H1 (cell line): ENCODE results near the gene MAST1. TPM values are rescaled to one million over a fixed set of nuclear protein-coding genes. Genes with fewer than 3 reads are reported as not detected.

Experiments used
- CTCF ChIA-PET: fragments of 300-600 bp; sonication (Branson Sonifier 250); formaldehyde crosslinking; loops from one replicate; lab custom pipeline; 2021; ENCODE audit not compliant: partially characterized antibody; lab: Charles Lee
- POLR2A ChIA-PET: fragments of 300-600 bp; sonication (Branson Sonifier 250); formaldehyde crosslinking; loops from one replicate; lab custom pipeline; 2021; ENCODE audit warnings: inconsistent platforms; ENCODE audit not compliant: partially characterized antibody; lab: Charles Lee
- DNase-seq, 2 experiments: peaks; one replicate each; pipeline versions ENCODE4 v3.0.0 to v3.0.0-alpha.2; 2010 to 2022; ENCODE audit warnings: low spot score in 2 of 2, low read depth in 1 of 2, mixed read lengths in 1 of 2
- FAIRE-seq: peaks from 2 replicates; lab custom pipeline; 2011; peaks lifted over from hg19 to GRCh38; lab: Jason Lieb, UNC
- H2AFZ ChIP-seq: 2 replicates; pipeline ENCODE4 v1.8.1; 2012; ENCODE audit warnings: low read length, inconsistent platforms
- H2AK5ac ChIP-seq: 2 replicates; pipeline ENCODE4 v1.6.1; 2013; ENCODE audit warnings: low read depth, low read length
- H2BK120ac ChIP-seq: replicated peaks from 2 replicates; pipeline ENCODE3; 2013; ENCODE audit warnings: low read depth, low read length, inconsistent platforms
- H2BK12ac ChIP-seq: 2 replicates; pipeline ENCODE4 v1.6.1; 2013; ENCODE audit warnings: low read depth, low read length
- H2BK15ac ChIP-seq: 2 replicates; pipeline ENCODE4 v1.6.1; 2013; ENCODE audit warnings: low read length
- H2BK20ac ChIP-seq: 2 replicates; pipeline ENCODE4 v1.6.1; 2013; ENCODE audit warnings: low read length
- H2BK5ac ChIP-seq: 2 replicates; pipeline ENCODE4 v1.6.1; 2013; ENCODE audit warnings: low read depth, low read length
- H3K14ac ChIP-seq: 2 replicates; pipeline ENCODE4 v1.6.1; 2013; ENCODE audit warnings: inconsistent platforms; ENCODE audit not compliant: insufficient read length
- H3K18ac ChIP-seq: 2 replicates; pipeline ENCODE4 v1.6.1; 2013; ENCODE audit warnings: low read length; ENCODE audit errors: extremely low read depth
- H3K23ac ChIP-seq: 2 replicates; pipeline ENCODE4 v1.6.1; 2013; ENCODE audit warnings: inconsistent platforms; ENCODE audit not compliant: insufficient read length
- H3K23me2 ChIP-seq: 2 replicates; pipeline ENCODE4 v1.6.1; 2013; ENCODE audit warnings: low read depth, low read length
- H3K27ac ChIP-seq: 2 replicates; pipeline ENCODE4 v1.6.1; 2011; ENCODE audit warnings: low read depth, low read length, inconsistent platforms
- H3K27me3 ChIP-seq, 4 experiments: replicated peaks in 1 of 4; 1 replicate in 1 of 4; 2 replicates in 3 of 4; pipeline versions ENCODE4 v1.6.1 to v1.8.1; 2011 to 2013; ENCODE audit warnings: low read length in 3 of 4, mild to moderate bottlenecking in 3 of 4, inconsistent platforms in 2 of 4, mixed read lengths in 2 of 4, moderate library complexity in 1 of 4; ENCODE audit not compliant: control insufficient read depth in 3 of 4, insufficient read depth in 3 of 4; ENCODE audit errors: extremely low read depth in 1 of 4
- H3K36me3 ChIP-seq, 4 experiments: 2 replicates each; pipeline versions ENCODE4 v1.6.1 to v1.8.1; 2011 to 2013; ENCODE audit warnings: mild to moderate bottlenecking in 4 of 4, low read length in 3 of 4, moderate library complexity in 2 of 4, control low read depth in 1 of 4, inconsistent platforms in 1 of 4; ENCODE audit not compliant: insufficient read depth in 4 of 4, control insufficient read depth in 2 of 4
- H3K4ac ChIP-seq: replicated peaks from 2 replicates; pipeline ENCODE3; 2013; ENCODE audit warnings: low read length, low read depth, mixed read lengths, inconsistent platforms; ENCODE audit not compliant: insufficient read length
- H3K4me1 ChIP-seq, 4 experiments: replicated peaks in 1 of 4; 1 replicate in 1 of 4; 2 replicates in 3 of 4; pipeline versions ENCODE4 v1.6.1 to v1.8.1; 2011 to 2013; ENCODE audit warnings: low read length in 3 of 4, inconsistent platforms in 2 of 4, mixed read lengths in 1 of 4; ENCODE audit not compliant: insufficient read depth in 4 of 4, control insufficient read depth in 3 of 4
- H3K4me2 ChIP-seq, 2 experiments: 2 replicates each; pipeline versions ENCODE4 v1.6.1 to v1.8.1; 2011 to 2013; ENCODE audit warnings: low read depth in 2 of 2, low read length in 2 of 2, control low read depth in 1 of 2, inconsistent platforms in 1 of 2, mild to moderate bottlenecking in 1 of 2; ENCODE audit not compliant: insufficient read depth in 1 of 2
- H3K4me3 ChIP-seq, 4 experiments: fragments of 200-600, 300-600 bp in 1 of 4; sonication (generic), shearing (Covaris generic), sonication (Bioruptor Twin) in 1 of 4; 2 replicates each; pipeline versions ENCODE4 v1.5.1 to v1.8.1; 2011 to 2016; ENCODE audit warnings: low read length in 4 of 4, low read depth in 3 of 4, control low read depth in 2 of 4, inconsistent platforms in 2 of 4, mild to moderate bottlenecking in 2 of 4, mixed read lengths in 1 of 4, moderate library complexity in 1 of 4; ENCODE audit not compliant: insufficient read depth in 2 of 4; ENCODE audit errors: extremely low read depth in 1 of 4
- H3K56ac ChIP-seq: replicated peaks from 2 replicates; pipeline ENCODE3; 2013; ENCODE audit warnings: low read depth, mild to moderate bottlenecking, mixed read lengths, low read length, inconsistent platforms; ENCODE audit not compliant: insufficient read length
- H3K79me1 ChIP-seq: 2 replicates; pipeline ENCODE4 v1.6.1; 2013; ENCODE audit warnings: low read depth, low read length, control low read depth
- H3K79me2 ChIP-seq, 2 experiments: 2 replicates each; pipeline versions ENCODE4 v1.6.1 to v1.8.1; 2012 to 2013; ENCODE audit warnings: low read length in 2 of 2, mild to moderate bottlenecking in 2 of 2, inconsistent platforms in 1 of 2; ENCODE audit not compliant: insufficient read depth in 2 of 2, control insufficient read depth in 1 of 2
- H3K9ac ChIP-seq, 4 experiments: replicated peaks in 1 of 4; 1 replicate in 1 of 4; 2 replicates in 3 of 4; pipeline versions ENCODE4 v1.6.1 to v1.8.1; 2011 to 2013; ENCODE audit warnings: low read depth in 3 of 4, low read length in 3 of 4, control low read depth in 2 of 4, mild to moderate bottlenecking in 2 of 4, moderate library complexity in 2 of 4, inconsistent platforms in 1 of 4; ENCODE audit errors: extremely low read depth in 1 of 4
- H3K9me3 ChIP-seq, 2 experiments: 2 replicates each; pipeline versions ENCODE4 v1.6.1 to v1.8.1; 2012 to 2013; ENCODE audit warnings: mild to moderate bottlenecking in 2 of 2, moderate library complexity in 2 of 2, control low read depth in 1 of 2, inconsistent platforms in 1 of 2, low read depth in 1 of 2, low read length in 1 of 2, mixed read lengths in 1 of 2; ENCODE audit not compliant: insufficient read depth in 2 of 2
- H4K20me1 ChIP-seq, 2 experiments: replicated peaks in 1 of 2; 2 replicates each; pipeline versions ENCODE3 to v1.8.1; 2011 to 2013; ENCODE audit warnings: inconsistent platforms in 2 of 2, low read length in 2 of 2, mild to moderate bottlenecking in 1 of 2; ENCODE audit not compliant: insufficient read depth in 2 of 2, control insufficient read depth in 1 of 2
- H4K5ac ChIP-seq: 2 replicates; pipeline ENCODE4 v1.6.1; 2013; ENCODE audit warnings: low read length, low read depth, mixed read lengths, inconsistent platforms; ENCODE audit not compliant: insufficient read length
- H4K8ac ChIP-seq: 2 replicates; pipeline ENCODE4 v1.8.0; 2013; ENCODE audit warnings: mild to moderate bottlenecking, moderate library complexity, low read length, inconsistent platforms; ENCODE audit not compliant: insufficient read depth; ENCODE audit errors: extremely low read depth
- H4K91ac ChIP-seq: replicated peaks from 2 replicates; pipeline ENCODE3; 2013; ENCODE audit warnings: low read length, mixed read lengths, inconsistent platforms; ENCODE audit not compliant: insufficient read length
- ASH2L ChIP-seq: fragments of 200-600, 300-600 bp; sonication (generic); IDR thresholded peaks from one replicate; pipeline ENCODE4 v1.7.1; 2017; ENCODE audit warnings: low read length
- BCL11A ChIP-seq, 2 experiments: IDR thresholded peaks; one replicate each; pipeline ENCODE4 v1.6.1; 2011; ENCODE audit warnings: low read depth in 2 of 2, low read length in 2 of 2, mild to moderate bottlenecking in 2 of 2
- CREB1 ChIP-seq: IDR thresholded peaks from 2 replicates; pipeline ENCODE4 v1.6.1; 2012; ENCODE audit warnings: inconsistent platforms
- HDAC6 ChIP-seq: IDR thresholded peaks from one replicate; pipeline ENCODE4 v1.7.1; 2012; ENCODE audit warnings: low read depth, mild to moderate bottlenecking, inconsistent platforms, low read length, moderate library complexity
- KDM4A ChIP-seq: IDR thresholded peaks from one replicate; pipeline ENCODE4 v1.7.1; 2012; ENCODE audit warnings: low read depth, mild to moderate bottlenecking, moderate library complexity, low read length, inconsistent platforms; ENCODE audit not compliant: severe bottlenecking
- PHF8 ChIP-seq: fragments of 200-600 bp; sonication (generic); conservative IDR thresholded peaks from 2 replicates; pipeline ENCODE4 v1.7.1; 2012; ENCODE audit warnings: low read depth, mild to moderate bottlenecking, inconsistent platforms, low read length, moderate library complexity
- WGBS, 2 experiments: shearing (Covaris generic) in 1 of 2; methylation state at CpG; one replicate each; pipeline versions ENCODE4 v1.1.6 to v1.1.7; 2013 to 2015; ENCODE audit warnings: low lambda C conversion rate in 2 of 2, mixed read lengths in 2 of 2, inconsistent platforms in 1 of 2, low coverage in 1 of 2, missing lambda C conversion rate in 1 of 2; ENCODE audit not compliant: insufficient replicate concordance in 2 of 2, insufficient coverage in 1 of 2, insufficient read length in 1 of 2; ENCODE audit errors: extremely low coverage in 1 of 2, missing lambda C conversion rate in 1 of 2; 5-methylcytosine and 5-hydroxymethylcytosine counted together
- long read RNA-seq, 2 experiments: library from RNA in 1 of 2; library from capped mRNA in 1 of 2; stranded (forward); transcript quantifications; one replicate each; pipeline ENCODE4 v2.0.0, GENCODE V29; 2021; ENCODE audit warnings: inconsistent platforms in 1 of 2
- polyA minus RNA-seq, 3 experiments: library from RNA; depleted of rRNA, polyadenylated mRNA; stranded (reverse); fragments of >200 nt; gene quantifications; 1 replicate in 2 of 3; 2 replicates in 1 of 3; pipeline ENCODE4 v1.2.3, GENCODE V29; 2011
- polyA plus RNA-seq, 7 experiments: library from polyadenylated mRNA; depleted of rRNA in 3 of 7; stranded (reverse) in 5 of 7; unstranded in 2 of 7; fragments of >200 nt in 5 of 7; fragments of 200-250 nt in 2 of 7; gene quantifications; 1 replicate in 5 of 7; 2 replicates in 1 of 7; 4 replicates in 1 of 7; pipeline versions ENCODE4 v1.2.1 to v1.2.3, GENCODE V29; 2011 to 2013; ENCODE audit warnings: missing spikeins in 2 of 7, mixed read lengths in 2 of 7
- total RNA-seq: library from RNA; stranded (reverse); fragmentation: NEBNext Ultra II Directional; extraction: Animal tissue kit (Norgen Biotek cat#: 25700); gene quantifications from 2 replicates; pipeline ENCODE4 v1.2.1, GENCODE V29; 2021

The MAST1 gene
- total RNA-seq (25.2 and 28.3 TPM in 2 replicates), polyA plus RNA-seq (2011; rRNA removed) (15.6 and 27.5 TPM in 2 replicates), polyA minus RNA-seq (2011; rRNA and poly(A)+ RNA removed) (13.8 and 28.0 TPM in 2 replicates)
- 17.6 TPM for polyA plus RNA-seq (2011; cell fraction: cytosol; rRNA removed)
- polyA plus RNA-seq (2011; cell fraction: nucleus; rRNA removed), result 85.6 TPM
- 21.7 to 26.3 TPM (median 23.3 TPM) in 4 replicates for polyA plus RNA-seq (2012, experiment 1 of 2)
- 14.4 TPM for polyA plus RNA-seq (2012, experiment 2 of 2)
- polyA plus RNA-seq (2013, experiment 1 of 2), result 12.8 TPM
- 11.6 TPM for polyA plus RNA-seq (2013, experiment 2 of 2)
- polyA minus RNA-seq (2011; cell fraction: cytosol; rRNA and poly(A)+ RNA removed), result 22.4 TPM
- polyA minus RNA-seq (2011; cell fraction: nucleus; rRNA and poly(A)+ RNA removed), result 23.5 TPM
- long read RNA-seq, experiment 1, partial matches to known transcripts, result 9 of 13 reads
- long read RNA-seq, experiment 1, other reads (novel, unspliced or antisense), result 4 of 13 reads
- long read RNA-seq, experiment 2, partial matches to known transcripts, result 0 of 1 reads
- long read RNA-seq, experiment 2, other reads (novel, unspliced or antisense), result 1 of 1 reads

DNA sequence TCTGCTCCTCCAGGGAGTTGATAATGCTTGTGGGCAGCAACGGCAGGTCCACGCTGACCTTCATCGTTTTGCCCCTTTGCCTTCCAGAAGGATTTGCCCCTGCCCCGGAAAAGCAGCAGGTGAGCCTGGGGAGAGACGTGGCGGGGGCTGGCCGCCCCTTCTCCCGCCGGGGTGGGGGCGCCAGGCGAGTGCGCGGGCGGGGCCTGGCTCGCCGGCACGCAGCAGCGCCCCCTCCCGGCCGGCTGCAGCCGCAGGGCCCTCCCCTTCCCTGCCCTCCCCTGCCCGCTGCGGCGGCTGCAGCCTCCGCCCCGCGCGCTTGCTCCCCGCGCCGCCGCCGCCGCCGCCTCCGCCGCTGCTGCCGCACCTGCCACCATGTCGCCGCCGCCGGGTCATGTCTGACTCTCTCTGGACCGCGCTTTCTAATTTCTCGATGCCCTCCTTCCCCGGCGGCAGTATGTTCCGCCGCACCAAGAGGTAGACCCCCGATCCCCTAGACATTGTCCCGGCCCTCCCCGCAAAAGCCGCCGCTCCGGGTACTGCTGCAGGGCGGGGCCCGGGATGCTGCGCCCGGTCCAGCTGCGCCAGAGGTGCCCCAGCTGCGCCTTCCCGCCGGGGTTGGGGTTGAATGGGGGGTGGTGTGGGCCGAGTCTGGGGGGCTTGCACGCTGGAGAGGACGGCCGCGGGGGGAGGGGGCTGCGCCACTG, at the start of gene MAST1:
Gene MAST1, plus strand, starts transcription at position 334 of the 704 bp plus-strand sequence. Its CDS starts 58 bp downstream, at position 392.
- ChIA-PET POLR2A (interaction anchor here (0.6 to 1.3 kb wide), 2 partner anchors 24 to 74 kb away, joined by 3 to 4 read pairs; no protein-coding TSS in a partner anchor), CTCF (interaction anchor here (0.9 to 1.5 kb wide), 4 partner anchors 9 to 65 kb away, joined by 3 to 13 read pairs (median 5); no protein-coding TSS in a partner anchor)
- no peak within 1 kb of the TSS for H3K4ac ChIP-seq
- H3K14ac ChIP-seq, result no peak within 1 kb of the TSS
- peaks cover 0 to 13% (median 9%) of the 10 kb centered on the region in 4 experiments; a peak in 5 of 7 replicates for H3K27me3 ChIP-seq
- H4K91ac ChIP-seq, result no peak within 1 kb of the TSS
- peaks cover 8 to 21% of the 10 kb centered on the region in 2 experiments for H4K20me1 ChIP-seq
- FAIRE-seq (no peak), DNase-seq (peak in 1 of 2 experiments; percentile 86)
- H3K23me2 ChIP-seq, result peaks cover 26% of the 10 kb centered on the region
- H3K36me3 ChIP-seq, result peaks cover 0 to 3% (median 0%) of the 10 kb centered on the region in 4 experiments; a peak in 1 of 8 replicates
- 0 out of 2 replicates have a peak within 1 kb of the TSS, but pooled peaks have one; percentile 3 for H2BK20ac ChIP-seq
- peaks cover 0 to 9% of the 10 kb centered on the region in 2 experiments; a peak in 2 of 4 replicates for H3K79me2 ChIP-seq
- 2% methylated on average over 26 of the region's 69 CpGs; no CpG with 5 or more reads in 1 of the 2 experiments for WGBS, 2 experiments
- H3K18ac ChIP-seq, result peak within 1 kb of the TSS; percentile 62
- H2BK5ac ChIP-seq, result no peak within 1 kb of the TSS
- peak within 1 kb of the TSS in 2 of 4 experiments; percentile 35 to 44; a peak in 4 of 7 replicates for H3K9ac ChIP-seq
- H2BK15ac ChIP-seq, result 0 out of 2 replicates have a peak within 1 kb of the TSS, but pooled peaks have one; percentile 6
- H3K79me1 ChIP-seq, result peaks cover 11% of the 10 kb centered on the region
- no peak within 1 kb of the TSS for H2BK120ac ChIP-seq
- peaks cover 8 to 43% (median 19%) of the 10 kb centered on the region in 4 experiments for H3K4me1 ChIP-seq
- H2AFZ ChIP-seq, result no peak within 1 kb of the TSS
- H3K9me3 ChIP-seq, result no peaks in the 10 kb centered on the region
- H2AK5ac ChIP-seq, result peak within 1 kb of the TSS; percentile 47; the same call in 1 of the 2 replicates
- H4K8ac ChIP-seq, result peak within 1 kb of the TSS; percentile 81
- no peak within 1 kb of the TSS for H4K5ac ChIP-seq
- H3K27ac ChIP-seq, result no peak within 1 kb of the TSS
- peak within 1 kb of the TSS; percentile 77; the same call in 1 of the 2 replicates for H2BK12ac ChIP-seq
- H3K23ac ChIP-seq, result no peak within 1 kb of the TSS
- H3K4me3 ChIP-seq, result peak within 1 kb of the TSS; percentile 59 to 92 (median 62)
- no peak within 1 kb of the TSS for H3K56ac ChIP-seq
- H3K4me2 ChIP-seq, result peak within 1 kb of the TSS; percentile 73 to 75
- TF ChIP-seq HDAC6 (no peak), CREB1 (0 out of 2 replicates have a peak, but pooled peaks have one; percentile 8), KDM4A (peak; percentile 86), ASH2L (peak; percentile 53), PHF8 (0 out of 2 replicates have a peak, but pooled peaks have one; percentile 36), BCL11A (IDR thresholded peaks at IDR 0.05; ENCODE audit: low read depth in 2 of 2, low read length in 2 of 2) (no peak)
